Measurements from ENCODE around the gene EYS.
"Not testable (repeated sequence)": the region's sequence is repeated elsewhere in the genome, so short reads cannot be mapped to it uniquely, and the experiment has no call there.

EYS gene

DNA sequence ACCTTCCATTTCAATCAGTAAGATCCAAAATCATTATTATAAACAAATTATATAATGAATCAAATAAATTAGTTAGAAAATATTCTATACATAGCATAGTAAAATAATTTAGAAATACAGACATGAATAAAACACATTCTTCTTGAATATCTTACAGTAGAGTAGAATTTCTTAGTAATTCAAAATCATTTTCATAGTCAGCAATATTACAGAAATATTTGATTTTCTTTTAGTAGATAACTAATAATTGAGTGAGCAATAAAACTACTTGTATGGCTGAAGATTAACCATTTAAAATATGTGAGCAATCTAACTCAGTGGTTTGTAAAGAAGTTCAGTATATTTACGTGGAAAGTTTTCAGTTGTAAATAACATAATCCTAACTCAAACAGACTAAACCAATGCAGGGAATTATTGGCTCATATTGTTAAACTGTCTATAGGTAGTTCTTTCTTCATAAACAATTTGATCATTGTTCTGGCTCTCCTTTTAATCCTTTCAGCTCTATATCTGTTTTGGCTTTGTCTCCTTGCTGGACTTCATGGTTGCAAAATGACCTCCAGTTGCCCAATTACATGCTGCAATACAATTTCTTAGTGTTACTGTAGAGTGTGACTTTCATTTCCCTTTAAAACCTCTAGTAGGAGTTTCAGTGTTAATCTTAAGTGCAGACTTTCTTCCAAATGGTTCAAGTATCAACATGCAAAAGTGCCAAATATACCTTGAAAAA is 307.5 kb downstream of the EYS start:
- DNase-seq (ENCODE audit: low read depth) = no peak
- H3K4me3 ChIP-seq (ENCODE audit: control insufficient read depth, low read depth, low read length) = no peak overlapping the region
- TF ChIP-seq CTCF (conservative IDR thresholded peaks at IDR 0.05; ENCODE audit: control insufficient read depth, insufficient read depth, low read depth, low read length) = no peak

- TF ChIP-seq CTCF (conservative IDR thresholded peaks at IDR 0.05; ENCODE audit: control insufficient read depth, insufficient read depth, low read depth, low read length) = no peak
- no peak overlapping the region for H3K4me3 ChIP-seq (ENCODE audit: control insufficient read depth, low read depth, low read length)
- no peak for DNase-seq (ENCODE audit: low read depth)
These were observed 308.2 kb downstream of the EYS start for GRCh38 chr6:65398851-65399250.

GRCh38 chr6:65350530-65350929 is 356.5 kb downstream of the EYS start:
- DNase-seq (ENCODE audit: low read depth) = no peak
- no peak for TF ChIP-seq CTCF (conservative IDR thresholded peaks at IDR 0.05; ENCODE audit: control insufficient read depth, insufficient read depth, low read depth, low read length)

DNA sequence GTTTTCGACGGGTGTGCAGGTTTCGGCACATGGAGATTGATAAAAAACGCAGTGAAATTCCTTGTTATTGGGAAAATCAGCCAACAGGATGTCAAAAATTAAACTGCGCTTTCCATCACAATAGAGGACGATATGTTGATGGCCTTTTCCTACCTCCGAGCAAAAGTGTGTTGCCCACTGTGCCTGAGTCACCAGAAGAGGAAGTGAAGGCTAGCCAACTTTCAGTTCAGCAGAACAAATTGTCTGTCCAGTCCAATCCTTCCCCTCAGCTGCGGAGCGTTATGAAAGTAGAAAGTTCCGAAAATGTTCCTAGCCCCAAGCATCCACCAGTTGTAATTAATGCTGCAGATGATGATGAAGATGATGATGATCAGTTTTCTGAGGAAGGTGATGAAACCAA is 404.4 kb downstream of the EYS start:
- not testable (repeated sequence) for DNase-seq (ENCODE audit: low read depth); H3K4me3 ChIP-seq (ENCODE audit: control insufficient read depth, low read depth, low read length)

More at GRCh38 chr6:65350530-65350929, 356.5 kb downstream of the EYS start:
- no peak overlapping the region for H3K4me3 ChIP-seq (ENCODE audit: control insufficient read depth, low read depth, low read length)

GRCh38 chr6:65299236-65299635 is 407.8 kb downstream of the EYS start:
- no peak for TF ChIP-seq CTCF (conservative IDR thresholded peaks at IDR 0.05; ENCODE audit: control insufficient read depth, insufficient read depth, low read depth, low read length)
- no peak overlapping the region for H3K4me3 ChIP-seq (ENCODE audit: control insufficient read depth, low read depth, low read length)
- DNase-seq (ENCODE audit: low read depth) = no peak

DNA sequence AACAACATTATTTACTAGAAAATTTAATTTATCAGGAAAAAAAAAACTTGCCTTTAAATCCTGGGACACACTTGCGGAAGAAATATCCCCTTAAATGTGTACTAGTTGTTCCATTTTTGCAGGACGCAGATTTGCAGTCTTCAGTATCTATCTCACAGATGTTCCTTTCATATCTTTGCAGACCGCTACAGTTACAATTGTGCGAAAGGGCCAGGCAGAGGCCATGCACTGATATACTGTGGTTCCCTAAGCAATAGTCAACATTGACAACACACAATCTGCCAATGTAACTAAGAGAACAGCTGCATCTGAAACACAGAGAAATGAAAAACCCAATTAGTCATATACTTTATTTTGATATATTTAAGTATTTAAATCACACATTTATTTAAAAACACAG is 411.2 kb downstream of the EYS start:
- H3K4me3 ChIP-seq (ENCODE audit: control insufficient read depth, low read depth, low read length) = no peak overlapping the region
- no peak for TF ChIP-seq CTCF (conservative IDR thresholded peaks at IDR 0.05; ENCODE audit: control insufficient read depth, insufficient read depth, low read depth, low read length)
- DNase-seq (ENCODE audit: low read depth) = no peak

DNA sequence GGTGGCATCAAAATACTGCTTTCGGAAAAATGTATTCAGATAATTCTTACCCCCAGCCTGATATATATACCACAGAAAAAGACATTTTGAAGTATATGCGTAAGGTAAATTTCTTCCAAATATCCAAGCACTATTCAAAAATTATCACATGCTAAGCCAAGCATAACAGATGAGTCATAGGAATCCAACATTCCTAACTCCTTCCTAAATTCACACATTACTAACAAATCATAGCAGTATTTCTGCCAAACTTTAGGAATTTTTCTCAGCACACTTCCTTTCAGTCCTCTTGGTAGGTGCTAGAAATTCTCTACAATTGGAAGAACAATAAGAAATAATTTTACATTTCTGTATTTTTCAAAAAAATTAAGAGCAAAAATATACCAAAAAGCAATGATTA is 417.5 kb downstream of the EYS start:
- H3K4me3 ChIP-seq (ENCODE audit: control insufficient read depth, low read depth, low read length) = no peak overlapping the region
- TF ChIP-seq CTCF (conservative IDR thresholded peaks at IDR 0.05; ENCODE audit: control insufficient read depth, insufficient read depth, low read depth, low read length) = no peak
- DNase-seq (ENCODE audit: low read depth) = peak; percentile 15

Measured in fibroblast of mammary gland (primary cell).